GM12874 (cell line): ENCODE data around the gene EEFSEC.

Source experiments
- TF ChIP-seq, protein P1 (sequence below): IDR thresholded peaks from 2 replicates; pipeline ENCODE4 v1.5.1; 2011; ENCODE audit warnings: low read depth, mild to moderate bottlenecking, control low read depth, low read length, moderate library complexity; ENCODE audit not compliant: insufficient read depth

Gene EEFSEC

DNA sequence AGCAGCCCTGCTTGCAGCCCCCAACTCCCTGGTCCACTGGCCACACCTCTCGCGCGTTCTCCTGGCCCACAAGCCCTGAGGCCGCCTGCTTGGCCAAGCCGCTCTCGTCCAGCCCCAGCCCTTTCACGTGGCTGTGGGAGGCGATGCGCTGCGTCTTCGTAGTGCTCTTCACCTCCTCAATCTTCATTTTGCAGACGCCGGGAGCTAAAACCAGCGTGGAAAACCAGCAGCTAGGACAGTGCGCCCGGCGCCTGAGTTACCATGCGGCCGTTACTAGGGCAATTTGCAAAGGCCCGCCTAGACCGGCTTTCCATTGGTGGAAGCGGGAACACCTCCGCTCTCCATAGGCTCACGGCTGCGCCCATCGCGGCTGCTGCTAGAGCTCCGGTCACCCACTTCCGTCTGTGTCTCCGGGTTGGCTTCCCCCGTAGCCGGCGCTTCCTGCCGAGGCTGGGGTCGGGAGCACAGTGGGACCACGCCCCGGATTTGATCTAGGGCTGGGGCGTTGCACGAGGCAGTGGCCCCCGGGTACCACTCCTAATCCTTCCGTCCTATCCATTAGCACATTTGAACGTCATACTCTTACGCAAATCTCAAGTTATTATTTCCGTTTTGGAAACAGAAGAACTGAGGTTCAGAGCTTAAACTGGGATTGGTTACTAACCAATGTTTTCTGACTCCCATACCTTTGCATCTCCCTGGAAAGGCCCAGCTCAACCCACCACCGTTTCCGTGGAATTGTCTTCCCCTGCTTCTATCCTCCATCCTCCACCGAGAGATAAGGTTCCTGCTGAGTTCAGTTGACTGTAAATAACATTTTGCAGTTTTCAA, 29.5 kb upstream of the EEFSEC start, which contains the start of gene RUVBL1:
Gene RUVBL1, minus strand, starts transcription at position 275 of the 831 bp plus-strand sequence. Its CDS starts 88 bp downstream, at position 187.
- TF ChIP-seq, protein P1, sequence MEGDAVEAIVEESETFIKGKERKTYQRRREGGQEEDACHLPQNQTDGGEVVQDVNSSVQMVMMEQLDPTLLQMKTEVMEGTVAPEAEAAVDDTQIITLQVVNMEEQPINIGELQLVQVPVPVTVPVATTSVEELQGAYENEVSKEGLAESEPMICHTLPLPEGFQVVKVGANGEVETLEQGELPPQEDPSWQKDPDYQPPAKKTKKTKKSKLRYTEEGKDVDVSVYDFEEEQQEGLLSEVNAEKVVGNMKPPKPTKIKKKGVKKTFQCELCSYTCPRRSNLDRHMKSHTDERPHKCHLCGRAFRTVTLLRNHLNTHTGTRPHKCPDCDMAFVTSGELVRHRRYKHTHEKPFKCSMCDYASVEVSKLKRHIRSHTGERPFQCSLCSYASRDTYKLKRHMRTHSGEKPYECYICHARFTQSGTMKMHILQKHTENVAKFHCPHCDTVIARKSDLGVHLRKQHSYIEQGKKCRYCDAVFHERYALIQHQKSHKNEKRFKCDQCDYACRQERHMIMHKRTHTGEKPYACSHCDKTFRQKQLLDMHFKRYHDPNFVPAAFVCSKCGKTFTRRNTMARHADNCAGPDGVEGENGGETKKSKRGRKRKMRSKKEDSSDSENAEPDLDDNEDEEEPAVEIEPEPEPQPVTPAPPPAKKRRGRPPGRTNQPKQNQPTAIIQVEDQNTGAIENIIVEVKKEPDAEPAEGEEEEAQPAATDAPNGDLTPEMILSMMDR, result no peak

DNA sequence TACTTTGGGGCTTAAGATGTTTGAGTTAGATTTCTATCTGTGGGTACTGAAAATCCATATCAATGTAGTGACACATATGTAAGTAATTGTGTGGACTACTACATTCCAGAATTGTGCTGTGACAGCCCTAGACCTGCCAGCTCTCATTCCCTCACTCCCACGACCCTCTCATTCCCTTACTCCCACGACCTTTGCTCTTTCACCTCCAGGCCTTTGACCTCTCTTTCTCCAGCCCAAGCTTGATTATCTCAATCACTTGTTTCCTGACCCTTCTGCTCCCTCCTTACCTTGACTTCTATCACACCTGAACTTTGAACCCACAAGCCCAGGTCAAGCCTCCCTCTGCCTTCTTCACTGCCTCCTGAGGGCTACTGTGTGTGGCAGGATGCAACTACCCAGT, 26.0 kb upstream of the EEFSEC start:
- TF ChIP-seq, protein P1, result no peak

DNA sequence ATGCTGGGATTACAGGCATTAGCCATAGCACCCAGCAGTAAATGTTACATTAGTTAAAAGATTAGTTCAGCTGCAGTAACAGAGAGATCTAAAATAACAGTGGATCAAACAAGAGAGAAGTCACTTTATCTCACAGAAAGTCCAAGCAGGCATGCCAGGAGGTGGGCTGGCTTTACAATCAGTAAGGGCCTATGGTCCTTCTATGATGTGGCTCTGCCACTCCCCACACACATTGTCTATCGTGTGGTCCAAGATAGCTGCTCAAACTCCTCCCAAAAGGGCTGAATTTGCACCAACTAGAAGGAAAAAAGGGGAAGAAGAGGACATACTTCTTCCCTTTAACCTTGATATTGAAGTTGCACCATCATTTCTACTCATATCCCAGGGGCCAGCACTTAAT, 25.0 kb upstream of the EEFSEC start:
- TF ChIP-seq, protein P1, result no peak

DNA sequence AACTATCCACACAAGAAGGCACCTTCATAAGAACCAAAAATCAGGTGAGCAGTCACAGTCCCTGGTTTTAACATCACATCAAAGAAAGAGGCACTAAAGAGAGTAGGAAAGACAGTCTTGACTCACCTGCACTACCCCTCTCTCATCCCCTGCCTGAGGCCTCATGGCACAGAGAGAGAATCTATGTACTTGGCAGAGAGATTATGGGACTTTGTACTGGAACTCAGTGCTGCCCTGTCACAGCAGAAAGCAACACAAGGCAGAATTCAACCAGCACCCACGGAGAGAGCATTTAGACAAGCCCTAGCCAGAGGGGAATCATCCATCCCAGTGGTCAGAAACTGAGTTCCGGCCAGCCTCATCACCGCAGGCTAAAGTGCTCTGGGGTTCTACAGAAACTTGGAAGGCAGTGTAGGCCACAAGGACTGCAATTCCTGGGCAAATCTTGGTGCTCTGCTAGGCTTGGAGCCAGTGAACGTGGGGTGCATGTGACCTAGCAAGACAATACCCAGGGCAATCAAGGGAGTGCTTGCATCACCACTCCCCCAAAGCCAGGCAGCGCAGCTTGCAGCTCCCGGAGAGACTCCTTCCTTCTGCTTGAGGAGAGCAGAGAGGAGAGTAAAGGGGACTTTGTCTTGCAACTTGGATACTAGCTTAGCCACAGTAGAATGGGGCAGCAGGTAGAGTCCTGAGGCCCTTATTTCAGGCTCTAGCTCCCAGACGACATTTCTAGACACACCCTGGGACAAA, 21.2 kb upstream of the EEFSEC start:
- TF ChIP-seq, protein P1, result no peak

DNA sequence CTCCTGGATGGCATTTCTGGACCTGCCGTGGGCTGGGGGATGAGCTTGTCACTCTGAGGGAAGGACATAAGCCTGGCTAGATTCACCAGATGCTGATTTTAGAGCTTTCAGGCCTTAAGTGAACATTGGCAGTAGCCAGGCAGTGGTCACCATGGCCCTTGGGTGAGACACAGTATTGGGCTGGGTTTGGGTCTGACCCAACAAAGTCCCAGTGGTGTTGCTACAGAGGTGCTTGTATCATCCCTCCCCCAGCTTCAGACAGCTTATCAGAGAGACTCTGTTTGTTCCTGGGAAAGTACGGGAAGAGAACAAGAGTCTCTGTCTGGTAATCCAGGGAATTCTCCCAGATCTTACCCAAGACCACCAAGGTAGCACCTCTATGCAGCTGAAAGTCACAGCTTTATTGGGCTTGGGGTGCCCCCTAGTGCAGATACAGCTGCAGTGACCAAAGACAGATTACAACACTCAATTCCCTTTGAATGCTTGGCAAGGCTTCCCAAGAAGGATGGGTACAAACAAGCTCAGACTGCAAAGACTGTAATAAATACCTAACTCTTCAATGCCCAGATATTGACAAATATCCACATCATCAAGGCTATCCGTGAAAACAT, 19.9 kb upstream of the EEFSEC start:
- TF ChIP-seq, protein P1, result peak; percentile 73

DNA sequence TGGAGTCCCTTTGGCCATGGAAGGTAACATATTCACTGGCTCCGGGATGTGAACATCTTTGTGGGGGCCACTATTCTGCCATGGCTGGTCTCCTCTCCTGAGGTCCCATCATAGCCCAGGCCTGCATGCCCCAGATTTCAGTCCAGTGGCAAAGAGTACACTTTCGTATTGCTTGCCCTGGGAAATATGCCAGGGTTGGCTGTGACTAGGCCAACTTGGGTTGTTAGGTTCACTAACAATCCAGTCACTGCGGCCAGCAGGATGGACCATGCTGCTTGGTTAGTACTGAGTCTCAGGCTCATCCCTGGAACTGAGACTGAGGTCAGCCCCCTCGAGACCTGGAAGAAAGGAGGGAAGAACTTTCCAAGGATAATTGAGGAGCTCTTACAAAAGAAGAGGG, 9.8 kb upstream of the EEFSEC start:
- TF ChIP-seq, protein P1, result no peak

DNA sequence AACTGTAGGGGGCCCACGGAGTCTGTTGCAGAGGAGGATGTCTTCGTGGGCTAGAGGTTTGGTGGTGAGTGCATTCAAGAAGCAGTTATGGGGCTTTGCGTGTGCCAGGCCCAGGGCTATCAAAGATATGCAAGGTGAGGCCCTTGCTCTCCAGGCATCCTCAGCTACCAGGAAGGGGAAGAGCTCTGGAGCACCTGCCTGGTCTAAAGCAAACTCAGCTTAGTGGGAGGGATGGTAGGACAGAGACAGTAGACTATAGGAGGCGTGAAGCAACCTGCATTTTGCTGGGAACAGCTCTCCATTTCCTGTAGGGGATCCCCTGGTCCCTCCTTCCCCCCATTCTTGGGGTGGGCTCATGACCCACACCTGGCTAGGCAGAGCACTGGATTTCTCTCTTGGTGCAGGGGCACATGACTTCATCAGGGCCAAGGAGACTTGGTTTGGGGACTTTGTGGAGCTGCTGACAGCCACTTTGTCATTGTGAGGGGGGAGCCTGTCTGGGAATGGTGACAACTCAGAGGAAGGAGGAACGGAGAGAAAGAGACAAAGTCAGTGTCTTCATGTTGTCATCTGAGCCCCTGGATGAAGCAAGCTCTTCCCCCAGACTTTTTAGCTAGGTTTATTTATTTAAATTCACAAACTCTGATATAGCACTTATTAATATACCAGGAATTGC, 8.6 kb upstream of the EEFSEC start:
- TF ChIP-seq, protein P1, result no peak
